Lung (tissue), 12 donors: ENCODE results near the gene OLA1. TPM values are rescaled to one million over a fixed set of nuclear protein-coding genes. Genes with fewer than 3 reads are reported as not detected.

Experiments
- ATAC-seq: fragments of 200-7000 bp; cut with Tn5 transposase; one replicate; pipeline ENCODE4 v1.9.1; 2020; ENCODE audit warnings: moderate number of reproducible peaks; ENCODE audit not compliant: insufficient read depth, low FRiP score
- DNase-seq, 3 donors: peaks; one replicate each; pipeline ENCODE4 v3.0.0-alpha.2; 2013 to 2017
- H3K27ac ChIP-seq, 2 donors: one replicate each; pipeline ENCODE4 v1.5.1; 2013; ENCODE audit warnings: mild to moderate bottlenecking in 2 of 2, moderate library complexity in 2 of 2, control low read depth in 1 of 2, inconsistent platforms in 1 of 2, low read depth in 1 of 2, low read length in 1 of 2
- H3K27me3 ChIP-seq, 3 donors: one replicate each; pipeline ENCODE4 v1.5.1; 2013; ENCODE audit warnings: low read length in 2 of 3; ENCODE audit not compliant: control insufficient read depth in 3 of 3, insufficient read depth in 3 of 3
- H3K36me3 ChIP-seq, 4 donors: one replicate each; pipeline ENCODE4 v1.5.1; 2013; ENCODE audit warnings: low read length in 4 of 4, mild to moderate bottlenecking in 1 of 4, moderate library complexity in 1 of 4; ENCODE audit not compliant: control insufficient read depth in 4 of 4, insufficient read depth in 4 of 4
- H3K4me1 ChIP-seq, 5 donors: one replicate each; pipeline ENCODE4 v1.5.1; 2013; ENCODE audit warnings: low read length in 5 of 5, mild to moderate bottlenecking in 2 of 5, moderate library complexity in 1 of 5; ENCODE audit not compliant: control insufficient read depth in 5 of 5, insufficient read depth in 5 of 5
- H3K4me3 ChIP-seq: one replicate; pipeline ENCODE4 v1.5.1; 2013; ENCODE audit warnings: mild to moderate bottlenecking, control low read depth, moderate library complexity
- H3K9ac ChIP-seq, 2 donors: one replicate each; pipeline ENCODE4 v1.5.1; 2013; ENCODE audit warnings: low read length in 2 of 2, control low read depth in 1 of 2; ENCODE audit not compliant: insufficient read depth in 1 of 2
- H3K9me3 ChIP-seq, 4 donors: one replicate each; pipeline ENCODE4 v1.5.1; 2013; ENCODE audit warnings: low read length in 3 of 4, mild to moderate bottlenecking in 1 of 4, moderate library complexity in 1 of 4; ENCODE audit not compliant: control insufficient read depth in 4 of 4, insufficient read depth in 3 of 4
- CTCF ChIP-seq: IDR thresholded peaks from 2 replicates; pipeline ENCODE4 v1.5.1; 2012; ENCODE audit warnings: mild to moderate bottlenecking; ENCODE audit errors: control extremely low read depth, extremely low read depth
- WGBS, 2 donors: extraction: QIAGEN DNeasy Blood & Tissue Kit; methylation state at CpG; one replicate each; pipeline ENCODE4 v1.1.7; 2013; 5-methylcytosine and 5-hydroxymethylcytosine counted together
- polyA plus RNA-seq, 2 donors: library from polyadenylated mRNA; stranded (reverse); fragments of 200-250 nt; gene quantifications; one replicate each; pipeline ENCODE4 v1.2.1, GENCODE V29; 2013
- total RNA-seq, 2 donors: library from RNA; depleted of rRNA in 1 of 2; stranded (reverse); fragments of >200 nt in 1 of 2; gene quantifications; one replicate each; pipeline ENCODE4 v1.2.1, GENCODE V29; 2014 to 2021
- donor health status: control.
- donor health status: control.
- donor health status: Bipolar disorder and iron deficiency.
- donor health status: healthy.
- donor health status: DM: yes; HTN: yes; CAD: no.

The OLA1 gene
- total and polyA plus RNA-seq, 4 donors = 49.8 to 71.4 (median 53.4) TPM

- no peaks in the 10 kb centered on the region for H3K4me1 ChIP-seq
- WGBS, 2 donors = 95 to 97% methylated on average over 4 of the region's 4 CpGs
- H3K27ac ChIP-seq = no peak overlapping the region
- no peak for DNase-seq
- H3K9ac ChIP-seq = no peak overlapping the region
- no peak for ATAC-seq
- H3K27me3 ChIP-seq = no peaks in the 10 kb centered on the region
- H3K36me3 ChIP-seq = no peaks in the 10 kb centered on the region
- TF ChIP-seq CTCF = no peak
- no peaks in the 10 kb centered on the region for H3K9me3 ChIP-seq
- H3K4me3 ChIP-seq = no peak overlapping the region
Observed at GRCh38 chr2:174202188-174202587, 46.1 kb downstream of the OLA1 start.

- Histone ChIP-seq H3K4me3 (no peak overlapping the region), H3K9ac (no peak overlapping the region), H3K27me3 (no peaks in the 10 kb centered on the region), H3K36me3 (no peaks in the 10 kb centered on the region), H3K9me3 (no peaks in the 10 kb centered on the region), H3K4me1 (no peaks in the 10 kb centered on the region), H3K27ac (no peak overlapping the region)
- WGBS, 2 donors = 86% methylated on average over 2 of the region's 2 CpGs
- DNase-seq (no peak), ATAC-seq (no peak)
- no peak for TF ChIP-seq CTCF
Observed at GRCh38 chr2:174198846-174199564, 49.3 kb downstream of the OLA1 start.

- Histone ChIP-seq H3K9me3 (no peaks in the 10 kb centered on the region), H3K36me3 (no peaks in the 10 kb centered on the region), H3K4me3 (no peak overlapping the region), H3K9ac (no peak overlapping the region), H3K27me3 (no peaks in the 10 kb centered on the region), H3K27ac (no peak overlapping the region), H3K4me1 (no peaks in the 10 kb centered on the region)
- ATAC-seq = no peak
- no peak for TF ChIP-seq CTCF
- no peak for DNase-seq
Observed at GRCh38 chr2:174195253-174195652, 53.1 kb downstream of the OLA1 start.

GRCh38 chr2:174193737-174194136, 54.6 kb downstream of the OLA1 start:
- H3K36me3 ChIP-seq = no peaks in the 10 kb centered on the region
- H3K27ac ChIP-seq = no peak overlapping the region
- no peak overlapping the region for H3K4me3 ChIP-seq
- no peaks in the 10 kb centered on the region for H3K27me3 ChIP-seq
- DNase-seq (no peak), ATAC-seq (no peak)
- no peak for TF ChIP-seq CTCF
- WGBS, 2 donors = 98% methylated on average over 4 of the region's 4 CpGs
- H3K9me3 ChIP-seq = no peaks in the 10 kb centered on the region
- H3K9ac ChIP-seq = no peak overlapping the region
- H3K4me1 ChIP-seq = no peaks in the 10 kb centered on the region
